HUES6 (cell line): ENCODE data around the gene SCN1B.
"Not testable (repeated sequence)": the region's sequence is repeated elsewhere in the genome, so short reads cannot be mapped to it uniquely, and the experiment has no call there.

Experiments
- H3K27ac ChIP-seq: 2 replicates; pipeline ENCODE4 v1.7.0; 2013; ENCODE audit warnings: low read depth, mild to moderate bottlenecking, low read length, inconsistent platforms
- H3K27me3 ChIP-seq: 2 replicates; pipeline ENCODE4 v1.6.1; 2013; ENCODE audit warnings: low read length; ENCODE audit not compliant: control insufficient read depth, insufficient read depth
- H3K36me3 ChIP-seq: 2 replicates; pipeline ENCODE4 v1.6.1; 2013; ENCODE audit warnings: low read length; ENCODE audit not compliant: control insufficient read depth, insufficient read depth
- H3K4me1 ChIP-seq: 2 replicates; pipeline ENCODE4 v1.6.1; 2013; ENCODE audit warnings: low read length; ENCODE audit not compliant: control insufficient read depth, insufficient read depth
- H3K4me3 ChIP-seq: 2 replicates; pipeline ENCODE4 v1.5.1; 2013; ENCODE audit warnings: low read depth, low read length
- H3K9ac ChIP-seq: one replicate; pipeline ENCODE4 v1.6.1; 2013; ENCODE audit warnings: mild to moderate bottlenecking, low read length
- H3K9me3 ChIP-seq: 2 replicates; pipeline ENCODE4 v1.6.1; 2013; ENCODE audit warnings: low read depth, low read length; ENCODE audit not compliant: control insufficient read depth, insufficient read depth

The SCN1B gene

DNA sequence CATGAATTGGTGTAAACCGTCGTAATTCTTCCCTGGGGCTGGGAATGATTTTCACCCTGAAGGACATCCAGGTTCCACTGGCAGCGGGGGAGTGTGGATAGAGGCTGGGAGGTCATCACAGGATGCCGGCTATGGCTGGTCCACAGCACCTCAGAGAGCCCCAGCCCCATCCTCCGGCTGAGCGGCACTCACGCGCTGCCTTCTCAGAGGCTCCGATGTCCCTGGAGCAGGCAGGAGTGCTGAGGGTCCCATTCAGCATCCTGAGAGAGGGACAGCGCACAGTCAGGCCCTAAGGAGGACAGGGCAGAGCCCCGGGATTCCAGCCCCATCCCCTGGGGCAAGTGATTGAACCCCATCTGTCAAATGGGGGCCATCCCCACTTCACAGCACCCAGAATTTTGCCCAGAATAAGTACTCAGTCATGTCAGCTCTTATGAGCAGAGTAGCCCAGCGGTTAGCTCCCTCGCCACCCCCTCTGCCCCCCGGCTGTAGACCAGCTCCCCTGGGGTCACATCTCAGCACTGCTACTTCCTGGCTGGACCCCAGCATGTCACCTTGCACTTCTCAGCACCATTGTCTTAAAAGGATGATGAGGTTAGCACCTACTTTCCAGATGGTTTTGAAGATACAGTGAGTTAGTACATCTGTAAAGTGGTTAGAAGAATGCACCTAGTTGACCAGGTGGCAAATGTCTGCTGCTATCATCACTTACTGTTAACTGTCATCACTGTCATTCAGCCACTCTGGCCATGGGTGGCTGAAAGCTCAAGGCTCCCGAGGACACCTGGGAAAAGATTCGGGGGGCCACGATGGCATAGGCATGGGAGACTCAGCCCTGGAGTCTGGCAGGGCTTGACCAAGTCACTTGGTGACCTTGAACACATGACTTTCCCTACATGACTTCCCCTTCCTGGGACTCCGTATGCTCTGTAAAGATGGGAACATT, 18.3 kb upstream of the SCN1B start:
- no peak overlapping the region for H3K4me3 ChIP-seq
- no peak overlapping the region for H3K9ac ChIP-seq
- H3K9me3 ChIP-seq = no peaks in the 10 kb centered on the region
- H3K36me3 ChIP-seq = peaks cover 81% of the 10 kb centered on the region
- H3K27ac ChIP-seq = no peak overlapping the region
- peaks cover 3% of the 10 kb centered on the region; the same call in 1 of the 2 replicates for H3K4me1 ChIP-seq
- no peaks in the 10 kb centered on the region for H3K27me3 ChIP-seq

DNA sequence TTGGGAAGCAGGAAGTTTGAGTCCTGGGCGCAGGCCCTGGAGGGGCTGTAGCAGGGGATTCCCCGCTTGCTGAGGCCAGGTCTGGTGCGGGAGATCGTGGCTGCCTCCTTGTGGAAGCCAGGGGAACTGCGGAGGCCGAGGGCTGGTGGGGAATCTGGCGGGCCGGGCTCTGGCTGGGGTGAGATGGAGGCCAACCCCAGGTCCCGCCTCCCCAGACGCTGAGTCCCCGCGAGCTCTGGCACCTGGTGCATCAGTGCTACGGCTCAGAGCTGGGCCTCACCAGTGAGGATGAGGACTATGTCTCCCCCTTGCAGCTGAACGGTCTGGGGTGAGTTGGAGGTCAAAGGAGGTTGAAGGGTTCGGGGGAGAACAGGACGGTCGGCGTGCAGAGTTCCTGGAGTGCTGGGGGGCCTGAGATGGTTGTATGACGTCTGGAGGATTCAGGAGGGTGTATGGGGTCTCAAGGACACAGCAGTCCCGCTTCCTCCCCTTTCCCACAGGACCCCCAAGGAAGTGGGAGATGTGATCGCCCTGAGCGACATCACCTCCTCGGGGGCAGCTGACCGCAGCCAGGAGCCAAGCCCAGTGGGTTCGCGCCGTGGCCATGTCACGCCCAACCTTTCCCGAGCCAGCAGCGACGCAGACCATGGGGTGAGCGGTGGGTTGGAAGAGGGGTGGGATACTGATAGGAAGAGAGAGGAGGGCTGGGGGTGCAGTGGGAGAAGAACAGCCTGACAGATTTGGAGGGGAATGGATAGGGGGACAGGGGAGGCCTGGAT, 17.0 kb upstream of the SCN1B start:
- H3K36me3 ChIP-seq = peaks cover 89% of the 10 kb centered on the region
- H3K9me3 ChIP-seq = no peaks in the 10 kb centered on the region
- no peak overlapping the region for H3K4me3 ChIP-seq
- no peaks in the 10 kb centered on the region for H3K27me3 ChIP-seq
- no peak overlapping the region for H3K27ac ChIP-seq
- H3K9ac ChIP-seq = no peak overlapping the region
- peaks cover 3% of the 10 kb centered on the region; the same call in 1 of the 2 replicates for H3K4me1 ChIP-seq

DNA sequence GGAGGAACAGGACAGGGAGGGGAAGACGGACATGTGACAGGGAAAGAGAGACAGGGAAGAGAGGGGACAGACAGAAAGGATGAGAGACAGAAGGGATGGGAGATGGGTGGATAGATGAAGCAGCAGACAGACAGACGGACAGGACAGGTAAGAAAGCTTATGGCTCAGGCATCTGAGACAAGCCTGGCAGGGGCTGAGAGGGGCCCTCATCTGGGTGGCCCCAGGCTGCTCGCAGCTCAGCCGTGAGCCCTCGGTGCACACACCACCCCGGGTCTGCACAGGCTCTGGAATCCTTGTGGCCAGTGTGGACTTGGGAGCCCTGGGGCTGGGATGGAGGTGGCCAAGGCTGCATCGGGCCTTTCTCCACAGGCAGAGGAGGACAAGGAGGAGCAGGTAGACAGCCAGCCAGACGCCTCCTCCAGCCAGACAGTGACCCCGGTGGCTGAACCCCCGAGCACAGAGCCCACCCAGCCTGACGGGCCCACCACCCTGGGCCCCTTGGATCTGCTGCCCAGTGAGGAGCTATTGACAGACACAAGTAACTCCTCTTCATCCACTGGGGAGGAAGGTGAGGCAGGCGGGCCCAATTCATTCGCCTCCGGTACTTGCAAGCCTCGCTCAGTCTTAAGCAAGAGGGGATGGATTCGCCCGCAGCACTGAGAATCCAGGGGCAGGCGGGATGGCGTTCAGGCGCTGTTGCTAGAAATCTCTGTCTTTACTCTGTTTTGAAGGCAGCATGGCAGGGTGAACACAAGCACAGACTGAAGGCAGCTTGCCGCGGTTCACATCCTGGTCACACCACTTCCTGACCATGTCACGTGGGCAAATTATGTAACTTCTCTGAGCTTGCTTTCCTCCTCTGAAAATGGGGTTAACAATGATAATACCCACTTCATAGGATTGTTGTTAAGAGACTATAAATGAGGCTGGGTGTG, 16.2 kb upstream of the SCN1B start:
- H3K9ac ChIP-seq = no peak overlapping the region

GRCh38 chr19:35014774-35015173, 15.5 kb upstream of the SCN1B start:
- peaks cover 93% of the 10 kb centered on the region for H3K36me3 ChIP-seq
- H3K27ac ChIP-seq, H3K9me3 ChIP-seq, H3K27me3 ChIP-seq, H3K4me1 ChIP-seq, H3K9ac ChIP-seq, H3K4me3 ChIP-seq: not testable (repeated sequence)

More for the DNA sequence above, 16.2 kb upstream of the SCN1B start:
- H3K36me3 ChIP-seq = peaks cover 93% of the 10 kb centered on the region
- no peak overlapping the region for H3K4me3 ChIP-seq
- H3K4me1 ChIP-seq = peaks cover 3% of the 10 kb centered on the region; the same call in 1 of the 2 replicates
- no peaks in the 10 kb centered on the region for H3K9me3 ChIP-seq
- H3K27me3 ChIP-seq = no peaks in the 10 kb centered on the region
- H3K27ac ChIP-seq = no peak overlapping the region

DNA sequence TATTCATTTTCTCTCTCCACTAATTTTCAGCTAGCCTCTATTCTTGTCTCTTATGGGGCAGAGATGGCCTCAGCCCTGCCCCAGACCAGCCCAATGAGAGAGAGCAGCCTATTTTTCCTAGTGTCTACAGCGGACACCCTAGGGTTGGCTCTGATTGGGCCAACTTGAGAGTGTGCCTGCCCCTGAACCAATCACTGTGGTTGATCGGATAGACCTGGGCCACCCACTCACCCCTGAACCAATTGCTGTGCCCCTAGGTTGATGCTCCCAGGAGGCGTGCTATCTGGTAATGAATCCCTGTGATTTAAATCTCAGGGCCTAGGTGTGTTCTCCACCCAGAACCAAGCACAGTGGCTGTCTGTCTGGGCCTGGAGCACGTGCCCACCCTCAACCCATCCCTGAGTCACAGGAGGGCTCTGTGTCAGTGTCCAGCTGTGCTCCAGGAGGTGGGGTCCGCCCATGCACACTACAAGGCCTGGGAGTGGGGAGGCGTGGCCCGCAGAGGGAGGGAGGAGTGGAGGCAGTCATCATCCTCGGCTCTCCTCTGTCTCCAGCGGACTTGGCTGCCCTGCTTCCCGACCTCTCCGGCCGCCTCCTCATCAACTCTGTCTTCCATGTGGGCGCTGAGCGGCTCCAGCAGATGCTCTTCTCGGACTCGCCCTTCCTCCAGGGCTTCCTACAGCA, 14.9 kb upstream of the SCN1B start:
- Histone ChIP-seq H3K9me3 (no peaks in the 10 kb centered on the region), H3K9ac (no peak overlapping the region), H3K4me1 (peaks cover 3% of the 10 kb centered on the region; the same call in 1 of the 2 replicates), H3K27me3 (no peaks in the 10 kb centered on the region), H3K4me3 (no peak overlapping the region), H3K27ac (no peak overlapping the region), H3K36me3 (peaks cover 93% of the 10 kb centered on the region)

GRCh38 chr19:35015954-35016351, 14.3 kb upstream of the SCN1B start:
- H3K9ac ChIP-seq = no peak overlapping the region
- H3K4me3 ChIP-seq = no peak overlapping the region
- no peaks in the 10 kb centered on the region for H3K9me3 ChIP-seq
- H3K27ac ChIP-seq = no peak overlapping the region
- no peaks in the 10 kb centered on the region for H3K27me3 ChIP-seq
- peaks cover 3% of the 10 kb centered on the region; the same call in 1 of the 2 replicates for H3K4me1 ChIP-seq
- H3K36me3 ChIP-seq = peaks cover 93% of the 10 kb centered on the region

DNA sequence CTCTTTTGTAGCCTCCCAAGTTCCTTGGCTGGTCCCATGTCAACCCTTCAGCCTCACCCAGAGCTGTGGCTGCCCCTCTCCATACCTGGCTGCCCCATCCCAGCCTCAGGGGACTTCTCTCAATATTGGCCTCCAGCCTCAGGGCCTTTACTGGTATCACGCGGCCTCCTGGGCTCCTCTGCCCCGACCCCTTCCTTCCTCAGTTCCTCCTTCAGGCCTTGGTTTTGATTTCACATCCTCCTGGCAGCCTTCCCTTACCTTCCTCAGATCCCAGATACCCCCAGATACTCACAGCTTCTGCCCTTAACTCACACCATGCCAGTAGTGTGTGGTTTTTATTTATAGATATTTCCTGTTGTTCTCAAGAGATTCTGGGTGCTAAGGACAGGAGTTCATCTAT, 12.8 kb upstream of the SCN1B start:
- H3K36me3 ChIP-seq = peaks cover 93% of the 10 kb centered on the region
- no peaks in the 10 kb centered on the region for H3K9me3 ChIP-seq
- peaks cover under 1% of the 10 kb centered on the region; the same call in 1 of the 2 replicates for H3K4me1 ChIP-seq
- H3K27ac ChIP-seq = no peak overlapping the region
- no peak overlapping the region for H3K9ac ChIP-seq
- no peaks in the 10 kb centered on the region for H3K27me3 ChIP-seq
- no peak overlapping the region for H3K4me3 ChIP-seq

- Histone ChIP-seq H3K9me3 (no peaks in the 10 kb centered on the region), H3K4me1 (no peaks in the 10 kb centered on the region), H3K27ac (no peak overlapping the region), H3K27me3 (no peaks in the 10 kb centered on the region), H3K4me3 (no peak overlapping the region), H3K9ac (no peak overlapping the region), H3K36me3 (peaks cover 95% of the 10 kb centered on the region)
Measured at GRCh38 chr19:35018379-35018778, 11.9 kb upstream of the SCN1B start.

DNA sequence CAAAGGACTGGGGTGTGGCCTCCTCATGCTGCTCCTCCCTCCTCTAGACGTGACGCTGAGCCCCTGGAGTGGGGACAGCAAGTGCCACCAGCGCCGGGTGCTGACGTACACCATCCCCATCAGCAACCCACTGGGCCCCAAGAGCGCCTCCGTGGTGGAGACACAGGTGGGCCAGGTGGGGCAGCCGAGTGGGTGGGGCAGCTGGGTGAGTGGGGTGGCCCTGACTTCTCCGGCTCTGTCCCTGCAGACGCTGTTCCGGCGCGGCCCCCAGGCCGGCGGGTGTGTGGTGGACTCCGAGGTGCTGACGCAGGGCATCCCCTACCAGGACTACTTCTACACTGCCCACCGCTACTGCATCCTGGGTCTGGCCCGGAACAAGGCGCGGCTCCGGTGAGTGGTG, 11.1 kb upstream of the SCN1B start:
- H3K9me3 ChIP-seq = no peaks in the 10 kb centered on the region
- H3K9ac ChIP-seq = no peak overlapping the region
- peaks cover 95% of the 10 kb centered on the region for H3K36me3 ChIP-seq

DNA sequence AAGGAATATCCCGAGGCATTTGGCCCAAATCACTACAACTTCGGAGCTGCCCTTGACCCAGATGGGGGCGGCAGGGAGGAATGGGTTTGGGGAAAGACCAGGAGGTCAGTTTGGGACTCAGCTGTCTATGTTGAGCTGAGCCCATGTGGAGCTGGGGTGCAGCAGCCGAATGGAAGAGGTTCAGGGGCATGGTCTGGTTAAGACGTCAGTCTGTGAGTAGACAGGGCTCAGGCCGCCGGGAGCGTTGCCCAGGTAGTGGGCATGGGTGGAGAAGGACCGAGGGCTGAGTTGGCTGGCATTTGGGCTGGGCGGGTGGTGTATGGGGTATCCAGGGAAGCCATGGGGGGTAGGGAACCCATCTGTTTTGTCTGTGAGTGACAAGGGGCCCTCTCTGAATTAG, 9.3 kb upstream of the SCN1B start:
- Histone ChIP-seq H3K9ac (no peak overlapping the region), H3K4me1 (no peaks in the 10 kb centered on the region)

More for the DNA sequence above, 11.1 kb upstream of the SCN1B start:
- no peaks in the 10 kb centered on the region for H3K27me3 ChIP-seq
- H3K4me1 ChIP-seq = no peaks in the 10 kb centered on the region
- H3K27ac ChIP-seq = no peak overlapping the region
- no peak overlapping the region for H3K4me3 ChIP-seq

More for the DNA sequence above, 9.3 kb upstream of the SCN1B start:
- no peaks in the 10 kb centered on the region for H3K27me3 ChIP-seq
- peaks cover 95% of the 10 kb centered on the region for H3K36me3 ChIP-seq
- H3K9me3 ChIP-seq = no peaks in the 10 kb centered on the region
- H3K27ac ChIP-seq = no peak overlapping the region
- no peak overlapping the region for H3K4me3 ChIP-seq
